ENCODE measurements around the gene KLHL12.

The KLHL12 gene

DNA sequence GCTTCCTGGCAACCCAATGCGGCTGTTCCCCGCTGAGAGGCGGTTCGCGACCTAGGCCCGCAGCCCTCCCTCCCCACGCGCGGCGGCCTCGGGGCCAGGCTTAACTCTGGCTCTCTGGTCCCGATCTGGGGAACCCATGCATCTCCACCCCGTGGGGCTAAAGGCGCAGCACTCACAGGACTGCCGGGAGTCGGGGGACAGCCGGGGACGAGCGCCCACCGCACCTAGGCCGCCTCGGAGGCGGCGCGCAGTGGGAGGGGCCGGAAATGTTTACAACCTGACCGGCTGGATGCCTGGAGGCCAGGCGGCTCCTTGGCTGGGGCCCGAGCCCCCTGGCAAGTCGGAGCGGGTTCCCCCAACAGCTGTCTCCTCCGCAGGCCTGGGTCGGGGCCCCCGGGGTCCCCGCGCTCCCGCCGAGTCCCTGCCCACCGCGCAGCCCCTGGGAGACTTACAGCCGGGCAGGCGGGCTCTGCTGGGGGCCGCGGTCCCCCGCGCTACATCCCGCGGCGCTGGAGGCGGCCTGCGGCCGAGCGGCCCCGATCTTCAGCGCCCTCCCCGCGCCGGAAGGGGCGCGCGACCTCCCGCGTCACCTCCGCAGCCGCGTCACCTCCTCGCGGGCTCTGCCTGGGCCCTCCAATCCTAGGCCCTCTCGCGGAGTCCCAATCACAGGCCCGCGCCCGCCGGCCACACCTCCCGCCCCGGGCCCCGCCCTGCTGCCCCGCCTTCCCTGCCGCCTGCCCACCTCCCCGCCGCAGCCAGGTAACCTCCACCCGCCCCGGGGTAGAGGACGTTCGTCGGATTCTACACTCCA lies 30.9 kb upstream of the KLHL12 start, which contains the start of gene ADIPOR1:
Gene ADIPOR1 (minus strand): TSS at position 580 of the 811 bp plus-strand sequence. CDS start 7,242 bp downstream, outside the sequence.
- TF ChIP-seq, protein P1, sequence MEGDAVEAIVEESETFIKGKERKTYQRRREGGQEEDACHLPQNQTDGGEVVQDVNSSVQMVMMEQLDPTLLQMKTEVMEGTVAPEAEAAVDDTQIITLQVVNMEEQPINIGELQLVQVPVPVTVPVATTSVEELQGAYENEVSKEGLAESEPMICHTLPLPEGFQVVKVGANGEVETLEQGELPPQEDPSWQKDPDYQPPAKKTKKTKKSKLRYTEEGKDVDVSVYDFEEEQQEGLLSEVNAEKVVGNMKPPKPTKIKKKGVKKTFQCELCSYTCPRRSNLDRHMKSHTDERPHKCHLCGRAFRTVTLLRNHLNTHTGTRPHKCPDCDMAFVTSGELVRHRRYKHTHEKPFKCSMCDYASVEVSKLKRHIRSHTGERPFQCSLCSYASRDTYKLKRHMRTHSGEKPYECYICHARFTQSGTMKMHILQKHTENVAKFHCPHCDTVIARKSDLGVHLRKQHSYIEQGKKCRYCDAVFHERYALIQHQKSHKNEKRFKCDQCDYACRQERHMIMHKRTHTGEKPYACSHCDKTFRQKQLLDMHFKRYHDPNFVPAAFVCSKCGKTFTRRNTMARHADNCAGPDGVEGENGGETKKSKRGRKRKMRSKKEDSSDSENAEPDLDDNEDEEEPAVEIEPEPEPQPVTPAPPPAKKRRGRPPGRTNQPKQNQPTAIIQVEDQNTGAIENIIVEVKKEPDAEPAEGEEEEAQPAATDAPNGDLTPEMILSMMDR (IDR thresholded peaks at IDR 0.05) = no peak

DNA sequence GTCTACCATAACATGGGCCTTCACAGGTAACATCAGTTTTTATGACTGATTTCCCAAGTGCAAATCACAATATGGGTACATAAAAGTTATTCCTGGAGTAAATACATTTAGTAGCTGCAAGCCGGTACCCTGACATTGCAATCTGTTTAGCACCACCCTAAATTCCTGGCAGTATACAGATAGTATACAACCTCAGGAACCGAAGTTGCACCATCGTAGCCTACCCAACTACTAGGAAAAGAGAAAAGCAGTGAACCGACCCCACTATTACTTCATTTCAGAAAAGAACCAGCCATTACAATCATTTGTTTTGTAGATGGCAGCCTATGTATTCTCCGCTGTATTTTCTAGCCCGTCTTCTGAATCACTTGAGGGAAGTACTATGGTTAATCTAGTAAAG lies 29.9 kb upstream of the KLHL12 start:
- TF ChIP-seq, protein P1 (IDR thresholded peaks at IDR 0.05) = no peak

DNA sequence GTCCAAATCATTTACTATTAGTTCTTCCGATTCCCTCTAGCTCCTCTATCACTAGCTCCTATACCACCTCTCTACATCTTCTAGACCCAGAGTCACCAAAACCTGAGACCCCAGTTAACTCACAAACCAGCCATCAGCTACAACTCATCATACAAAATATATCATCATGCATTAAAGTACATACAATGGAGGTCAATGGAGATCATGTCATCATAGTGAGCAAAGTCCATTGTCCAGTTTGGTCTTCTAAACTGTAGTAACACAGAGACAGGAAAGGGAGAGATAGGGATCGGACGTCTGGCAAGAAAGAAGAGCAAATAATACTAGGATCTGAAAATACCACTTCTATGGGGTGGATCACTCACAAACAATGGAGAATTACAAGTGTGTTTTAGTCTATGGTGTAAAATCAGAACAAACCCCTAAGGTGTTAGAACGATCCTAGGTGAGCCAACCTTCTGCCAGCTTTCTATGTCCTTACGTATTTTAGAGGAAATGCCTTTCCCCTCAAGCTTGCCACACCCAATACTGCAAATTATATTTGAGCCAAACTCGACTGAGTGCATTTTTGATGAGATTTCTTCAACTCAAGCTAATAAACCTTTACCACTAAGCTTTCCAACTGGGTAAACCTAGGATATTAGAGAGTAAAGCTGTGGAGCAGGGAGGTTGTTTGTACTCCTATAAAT lies 27.2 kb upstream of the KLHL12 start:
- TF ChIP-seq, protein P1 (IDR thresholded peaks at IDR 0.05) = no peak

DNA sequence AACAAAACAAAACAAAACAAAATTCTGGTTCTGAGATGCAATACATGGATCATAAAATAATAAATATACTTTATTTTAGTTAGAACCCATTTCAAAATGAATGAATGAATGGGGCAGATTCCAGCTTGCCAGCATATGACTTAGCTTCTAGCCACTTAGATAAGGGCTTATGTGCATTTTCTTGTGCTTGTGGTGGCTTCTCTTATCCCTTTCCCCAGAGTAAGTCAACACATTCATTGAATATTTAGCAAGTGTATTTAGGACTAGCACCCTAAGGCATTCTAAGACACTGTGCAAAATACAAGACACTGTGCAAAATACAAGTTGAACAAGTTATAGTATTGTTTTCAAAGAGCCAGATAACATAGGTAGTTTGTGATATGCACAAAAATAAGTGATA lies 26.4 kb upstream of the KLHL12 start:
- TF ChIP-seq, protein P1 (IDR thresholded peaks at IDR 0.05) = no peak

DNA sequence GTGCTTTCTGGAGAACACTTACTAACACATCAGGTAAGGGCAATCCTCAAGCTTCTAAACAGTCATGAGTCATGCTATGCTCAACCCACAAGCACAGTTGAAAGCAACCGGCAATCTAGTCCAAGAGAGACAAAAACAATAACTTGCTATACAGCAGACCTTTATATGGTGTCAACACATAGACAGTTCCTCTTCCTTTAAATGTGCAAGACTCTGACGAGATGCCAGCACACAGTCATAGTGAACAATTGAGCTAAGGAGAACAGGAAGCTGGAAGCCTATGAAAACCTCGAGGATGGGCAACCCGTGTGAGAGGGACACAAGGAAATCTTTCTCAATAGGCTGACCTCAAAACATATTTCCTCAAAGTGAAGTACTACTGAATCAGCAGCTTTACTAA lies 25.8 kb upstream of the KLHL12 start:
- TF ChIP-seq, protein P1 (IDR thresholded peaks at IDR 0.05) = no peak

DNA sequence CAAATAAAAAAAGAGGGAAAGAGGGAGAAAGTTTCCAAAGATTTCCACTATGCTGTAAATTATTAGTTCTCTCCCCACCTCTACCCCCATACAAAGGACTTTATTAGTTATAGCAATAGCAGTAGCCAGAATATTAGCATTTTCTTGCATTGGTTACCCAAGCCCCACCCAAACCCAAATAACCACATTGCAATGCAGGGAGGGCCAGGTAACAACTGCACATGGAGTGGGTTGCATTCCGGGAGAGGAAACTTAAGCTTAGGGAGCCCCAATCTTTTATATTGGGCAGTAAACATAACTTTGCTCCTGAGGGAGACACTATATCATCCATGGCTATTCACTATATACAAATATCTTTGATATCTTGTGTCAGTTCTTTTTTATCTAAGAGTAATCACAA lies 25.1 kb upstream of the KLHL12 start:
- TF ChIP-seq, protein P1 (IDR thresholded peaks at IDR 0.05) = no peak

DNA sequence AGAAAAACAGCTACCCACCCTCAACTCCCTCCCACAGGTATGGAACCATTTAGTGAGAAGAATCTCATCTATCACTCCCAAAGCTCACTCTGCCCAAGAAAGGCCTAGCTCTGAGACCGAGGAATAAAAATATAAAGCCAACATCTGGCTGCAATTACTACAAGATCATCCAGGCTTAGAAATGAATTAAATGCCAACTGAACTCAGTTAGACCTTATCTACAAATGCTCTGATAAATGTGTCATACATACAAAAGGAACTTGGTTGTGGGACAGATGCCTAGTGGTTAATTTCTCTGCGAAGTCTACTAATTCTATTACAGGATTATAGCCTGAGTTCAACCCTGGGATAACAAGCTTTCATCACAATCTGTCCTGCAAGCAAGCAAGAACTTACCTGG lies 24.4 kb upstream of the KLHL12 start:
- TF ChIP-seq, protein P1 (IDR thresholded peaks at IDR 0.05) = no peak

Data from LNCAP (cell line).